ENCODE data around the gene HMGN1.

The HMGN1 gene

GRCh38 chr21:39366563-39366962, 17.7 kb upstream of the HMGN1 start:
- no peak for DNase-seq

- DNase-seq = no peak
Observed at GRCh38 chr21:39364949-39365348, 16.1 kb upstream of the HMGN1 start.

GRCh38 chr21:39363607-39364555, 15.0 kb upstream of the HMGN1 start:
- DNase-seq = no peak

GRCh38 chr21:39362733-39363132, 13.8 kb upstream of the HMGN1 start:
- no peak for DNase-seq

- DNase-seq = no peak
Observed at GRCh38 chr21:39359382-39359781, 10.5 kb upstream of the HMGN1 start.

GRCh38 chr21:39353295-39353694, 4.4 kb upstream of the HMGN1 start:
- DNase-seq = no peak

- DNase-seq = no peak
Observed at GRCh38 chr21:39350094-39351005, 1.5 kb upstream of the HMGN1 start.

- peak; percentile 98 for DNase-seq
Observed at GRCh38 chr21:39349211-39350093, 564 bp upstream of the HMGN1 start.

- no peak for DNase-seq
Observed at GRCh38 chr21:39348040-39348354, 891 bp downstream of the HMGN1 start.

GRCh38 chr21:39347537-39347936, 1.4 kb downstream of the HMGN1 start:
- DNase-seq = no peak

- no peak for DNase-seq
Observed at GRCh38 chr21:39346671-39347331, 2.1 kb downstream of the HMGN1 start.

- no peak for DNase-seq
Observed at GRCh38 chr21:39346206-39346605, 2.7 kb downstream of the HMGN1 start.

GRCh38 chr21:39345440-39345839, 3.4 kb downstream of the HMGN1 start:
- DNase-seq = no peak

- DNase-seq = no peak
Observed at GRCh38 chr21:39344848-39345247, 4.0 kb downstream of the HMGN1 start.

GRCh38 chr21:39341249-39341923, 7.5 kb downstream of the HMGN1 start:
- DNase-seq = no peak

- no peak for DNase-seq
Observed at GRCh38 chr21:39340687-39341086, 8.2 kb downstream of the HMGN1 start.

GRCh38 chr21:39339231-39339630, 9.7 kb downstream of the HMGN1 start:
- DNase-seq = no peak

- DNase-seq = no peak
Observed at GRCh38 chr21:39336457-39337008, 12.4 kb downstream of the HMGN1 start.

GRCh38 chr21:39334611-39335010, 14.3 kb downstream of the HMGN1 start:
- DNase-seq = no peak

GRCh38 chr21:39332175-39332574, 16.7 kb downstream of the HMGN1 start:
- no peak for DNase-seq

- no peak for DNase-seq
Observed at GRCh38 chr21:39330001-39330400, 18.9 kb downstream of the HMGN1 start.

Data from stimulated activated CD4-positive, alpha-beta T cell treated with anti-CD3 and anti-CD28 coated beads, Interleukin-4, amount 100 ng/mL, for 1 hour (primary cell).